ENCODE measurements around the gene MYB.

GRCh38 chr6:135251498-135252441 lies 70.7 kb downstream of the MYB start:
- TF ChIP-seq CTCF (IDR thresholded peaks at IDR 0.05) = no peak
- no peak for TF ChIP-seq ZFX (IDR thresholded peaks at IDR 0.05; ENCODE audit: borderline replicate concordance)
